H1 (cell line): Measurements from ENCODE around the gene CYP4B1. TPM values are rescaled to one million over a fixed set of nuclear protein-coding genes. Genes with fewer than 3 reads are reported as not detected.

Experiments used
- CTBP2 ChIP-seq: IDR thresholded peaks from 2 replicates; pipeline ENCODE4 v1.7.0; 2011; ENCODE audit warnings: borderline replicate concordance, mild to moderate bottlenecking, moderate library complexity, mixed read lengths, low read length; ENCODE audit not compliant: insufficient read depth, insufficient read length
- polyA plus RNA-seq, 7 experiments: library from polyadenylated mRNA; depleted of rRNA in 3 of 7; stranded (reverse) in 5 of 7; unstranded in 2 of 7; fragments of >200 nt in 5 of 7; fragments of 200-250 nt in 2 of 7; gene quantifications; 1 replicate in 5 of 7; 2 replicates in 1 of 7; 4 replicates in 1 of 7; pipeline versions ENCODE4 v1.2.1 to v1.2.3, GENCODE V29; 2011 to 2013; ENCODE audit warnings: missing spikeins in 2 of 7, mixed read lengths in 2 of 7
- total RNA-seq: library from RNA; stranded (reverse); fragmentation: NEBNext Ultra II Directional; extraction: Animal tissue kit (Norgen Biotek cat#: 25700); gene quantifications from 2 replicates; pipeline ENCODE4 v1.2.1, GENCODE V29; 2021

Gene CYP4B1
- total and polyA plus RNA-seq, 2 of the 8 experiments (the other 6 are each of a cell fraction or from before 2014, with no cell fraction given) = 0.23 TPM; not detected in 1

DNA sequence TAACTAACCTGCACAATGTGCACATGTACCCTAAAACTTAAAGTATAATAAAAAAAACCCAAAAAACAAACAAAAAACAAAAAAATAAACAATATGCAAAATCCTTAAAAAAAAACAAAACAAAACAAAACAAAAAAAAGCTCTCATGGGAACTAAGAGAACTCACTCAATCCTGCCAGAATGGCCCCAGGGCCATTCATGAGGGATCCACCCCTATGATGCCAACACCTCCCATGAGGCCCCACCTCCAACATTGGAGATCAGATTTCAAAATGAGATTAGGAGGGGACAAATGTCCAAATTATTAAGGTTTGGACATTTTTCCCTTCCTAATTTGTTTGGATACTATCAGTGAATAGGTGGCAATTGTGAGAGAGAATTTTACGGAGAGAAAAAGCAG, 10.2 kb downstream of the CYP4B1 start (continued):
- no peak for TF ChIP-seq CTBP2
- TF ChIP-seq, all 59 proteins: peak for 0
